GM12878 (cell line): ENCODE data around the gene CARHSP1.

Source experiments
- BCL11A ChIP-seq: IDR thresholded peaks from 2 replicates; pipeline ENCODE4 v1.6.1; 2011; ENCODE audit warnings: low read depth, low read length
- EP300 ChIP-seq, 2 experiments: fragments of 150-350 bp in 1 of 2; IDR thresholded peaks; 2 replicates each; pipeline ENCODE4 v1.6.1; 2011 to 2012; ENCODE audit warnings: low read depth in 2 of 2, low read length in 2 of 2, borderline replicate concordance in 1 of 2, improper control_type of control experiment in 1 of 2, inconsistent platforms in 1 of 2; ENCODE audit not compliant: control insufficient read depth in 1 of 2
- MYC ChIP-seq: IDR thresholded peaks from 2 replicates; pipeline ENCODE4 v1.6.1; 2011; ENCODE audit warnings: mild to moderate bottlenecking, low read length, moderate library complexity, inconsistent platforms; ENCODE audit not compliant: insufficient read depth, insufficient replicate concordance, insufficient read length, severe bottlenecking
- NR2F1 ChIP-seq: fragments of 450-650 bp; conservative IDR thresholded peaks from 2 replicates; pipeline ENCODE4 v1.6.1; 2017; ENCODE audit warnings: mild to moderate bottlenecking
- POLR2A ChIP-seq: IDR thresholded peaks from 2 replicates; pipeline ENCODE4 v1.6.1; 2011; ENCODE audit warnings: low read depth, mild to moderate bottlenecking, low read length
- POLR2AphosphoS5 ChIP-seq: IDR thresholded peaks from 2 replicates; pipeline ENCODE4 v1.6.1; 2011; ENCODE audit warnings: mild to moderate bottlenecking, low read length, inconsistent platforms
- RAD21 ChIP-seq: IDR thresholded peaks from 2 replicates; pipeline ENCODE4 v1.6.1; 2011; ENCODE audit warnings: mild to moderate bottlenecking, low read depth, low read length, moderate library complexity; ENCODE audit not compliant: insufficient read depth
- TF ChIP-seq, protein P1 (sequence below): IDR thresholded peaks from 2 replicates; pipeline ENCODE4 v1.6.1; 2012; ENCODE audit warnings: low read depth, low read length, improper control_type of control experiment
- TF ChIP-seq, protein P2 (sequence below), 3 experiments: IDR thresholded peaks in 2 of 3; conservative IDR thresholded peaks in 1 of 3; 2 replicates each; pipeline ENCODE4 v1.5.1; 2011; ENCODE audit warnings: low read depth in 3 of 3, low read length in 3 of 3, mild to moderate bottlenecking in 3 of 3, control low read depth in 2 of 3, moderate library complexity in 2 of 3, inconsistent platforms in 1 of 3, mixed read lengths in 1 of 3; ENCODE audit not compliant: control insufficient read depth in 2 of 3, insufficient read depth in 1 of 3; ENCODE audit errors: extremely low read depth in 1 of 3
- TF ChIP-seq, protein P3 (sequence below): IDR thresholded peaks from 2 replicates; pipeline ENCODE4 v1.6.1; 2012; ENCODE audit warnings: mild to moderate bottlenecking, low read depth, low read length

DNA sequence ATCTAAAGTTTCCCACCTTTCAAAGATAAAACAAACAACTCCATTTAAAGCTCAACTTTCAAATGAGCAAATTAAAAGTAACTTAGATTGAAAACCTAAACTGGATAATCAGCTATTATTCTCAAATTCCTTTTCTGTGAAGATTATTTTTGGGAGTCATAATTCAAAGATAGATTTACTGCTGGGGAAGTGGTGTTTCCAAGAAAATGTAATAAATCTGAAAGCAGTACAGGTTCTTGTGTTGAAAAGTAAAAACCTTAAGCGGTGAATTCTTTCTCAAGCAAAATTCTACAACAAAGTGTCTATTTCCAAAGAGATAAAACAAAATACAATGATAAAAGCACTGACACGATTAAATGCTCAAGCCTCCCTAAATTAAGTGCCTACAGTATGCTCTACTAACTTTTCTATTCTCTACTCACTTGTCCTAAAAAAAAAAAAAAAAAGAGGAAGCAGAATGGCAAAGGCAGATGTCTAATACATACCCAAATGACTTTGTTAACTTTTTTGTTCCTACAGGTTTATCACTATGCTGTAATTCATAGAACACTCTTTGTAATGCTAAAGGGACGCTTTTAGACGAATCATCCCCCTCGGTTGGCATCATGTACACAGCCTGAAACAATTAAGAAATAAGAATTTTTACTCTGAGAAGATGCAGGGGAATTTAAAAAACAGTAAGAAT is 47.9 kb upstream of the CARHSP1 start:
- TF ChIP-seq NR2F1 (no peak), MYC (no peak), EP300 (IDR thresholded peaks at IDR 0.05; ENCODE audit: borderline replicate concordance in 1 of 2, control insufficient read depth in 1 of 2, low read depth in 2 of 2, low read length in 2 of 2) (no peak), BCL11A (no peak), POLR2A (no peak), POLR2AphosphoS5 (no peak), RAD21 (no peak)
- TF ChIP-seq, protein P1, sequence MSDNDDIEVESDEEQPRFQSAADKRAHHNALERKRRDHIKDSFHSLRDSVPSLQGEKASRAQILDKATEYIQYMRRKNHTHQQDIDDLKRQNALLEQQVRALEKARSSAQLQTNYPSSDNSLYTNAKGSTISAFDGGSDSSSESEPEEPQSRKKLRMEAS = no peak
- TF ChIP-seq, protein P2, sequence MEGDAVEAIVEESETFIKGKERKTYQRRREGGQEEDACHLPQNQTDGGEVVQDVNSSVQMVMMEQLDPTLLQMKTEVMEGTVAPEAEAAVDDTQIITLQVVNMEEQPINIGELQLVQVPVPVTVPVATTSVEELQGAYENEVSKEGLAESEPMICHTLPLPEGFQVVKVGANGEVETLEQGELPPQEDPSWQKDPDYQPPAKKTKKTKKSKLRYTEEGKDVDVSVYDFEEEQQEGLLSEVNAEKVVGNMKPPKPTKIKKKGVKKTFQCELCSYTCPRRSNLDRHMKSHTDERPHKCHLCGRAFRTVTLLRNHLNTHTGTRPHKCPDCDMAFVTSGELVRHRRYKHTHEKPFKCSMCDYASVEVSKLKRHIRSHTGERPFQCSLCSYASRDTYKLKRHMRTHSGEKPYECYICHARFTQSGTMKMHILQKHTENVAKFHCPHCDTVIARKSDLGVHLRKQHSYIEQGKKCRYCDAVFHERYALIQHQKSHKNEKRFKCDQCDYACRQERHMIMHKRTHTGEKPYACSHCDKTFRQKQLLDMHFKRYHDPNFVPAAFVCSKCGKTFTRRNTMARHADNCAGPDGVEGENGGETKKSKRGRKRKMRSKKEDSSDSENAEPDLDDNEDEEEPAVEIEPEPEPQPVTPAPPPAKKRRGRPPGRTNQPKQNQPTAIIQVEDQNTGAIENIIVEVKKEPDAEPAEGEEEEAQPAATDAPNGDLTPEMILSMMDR (IDR thresholded peaks at IDR 0.05 in 2 of 3, conservative IDR thresholded peaks at IDR 0.05 in 1 of 3; ENCODE audit: control insufficient read depth in 2 of 3, extremely low read depth in 1 of 3, insufficient read depth in 1 of 3, low read depth in 3 of 3, low read length in 3 of 3) = no peak
- TF ChIP-seq, protein P3, sequence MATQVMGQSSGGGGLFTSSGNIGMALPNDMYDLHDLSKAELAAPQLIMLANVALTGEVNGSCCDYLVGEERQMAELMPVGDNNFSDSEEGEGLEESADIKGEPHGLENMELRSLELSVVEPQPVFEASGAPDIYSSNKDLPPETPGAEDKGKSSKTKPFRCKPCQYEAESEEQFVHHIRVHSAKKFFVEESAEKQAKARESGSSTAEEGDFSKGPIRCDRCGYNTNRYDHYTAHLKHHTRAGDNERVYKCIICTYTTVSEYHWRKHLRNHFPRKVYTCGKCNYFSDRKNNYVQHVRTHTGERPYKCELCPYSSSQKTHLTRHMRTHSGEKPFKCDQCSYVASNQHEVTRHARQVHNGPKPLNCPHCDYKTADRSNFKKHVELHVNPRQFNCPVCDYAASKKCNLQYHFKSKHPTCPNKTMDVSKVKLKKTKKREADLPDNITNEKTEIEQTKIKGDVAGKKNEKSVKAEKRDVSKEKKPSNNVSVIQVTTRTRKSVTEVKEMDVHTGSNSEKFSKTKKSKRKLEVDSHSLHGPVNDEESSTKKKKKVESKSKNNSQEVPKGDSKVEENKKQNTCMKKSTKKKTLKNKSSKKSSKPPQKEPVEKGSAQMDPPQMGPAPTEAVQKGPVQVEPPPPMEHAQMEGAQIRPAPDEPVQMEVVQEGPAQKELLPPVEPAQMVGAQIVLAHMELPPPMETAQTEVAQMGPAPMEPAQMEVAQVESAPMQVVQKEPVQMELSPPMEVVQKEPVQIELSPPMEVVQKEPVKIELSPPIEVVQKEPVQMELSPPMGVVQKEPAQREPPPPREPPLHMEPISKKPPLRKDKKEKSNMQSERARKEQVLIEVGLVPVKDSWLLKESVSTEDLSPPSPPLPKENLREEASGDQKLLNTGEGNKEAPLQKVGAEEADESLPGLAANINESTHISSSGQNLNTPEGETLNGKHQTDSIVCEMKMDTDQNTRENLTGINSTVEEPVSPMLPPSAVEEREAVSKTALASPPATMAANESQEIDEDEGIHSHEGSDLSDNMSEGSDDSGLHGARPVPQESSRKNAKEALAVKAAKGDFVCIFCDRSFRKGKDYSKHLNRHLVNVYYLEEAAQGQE = no peak
